ENCODE data around the gene KRT38. TPM values are rescaled to one million over a fixed set of nuclear protein-coding genes. Genes with fewer than 3 reads are reported as not detected.

KRT38 gene
- total and polyA plus RNA-seq, 4 donors, result not detected

DNA sequence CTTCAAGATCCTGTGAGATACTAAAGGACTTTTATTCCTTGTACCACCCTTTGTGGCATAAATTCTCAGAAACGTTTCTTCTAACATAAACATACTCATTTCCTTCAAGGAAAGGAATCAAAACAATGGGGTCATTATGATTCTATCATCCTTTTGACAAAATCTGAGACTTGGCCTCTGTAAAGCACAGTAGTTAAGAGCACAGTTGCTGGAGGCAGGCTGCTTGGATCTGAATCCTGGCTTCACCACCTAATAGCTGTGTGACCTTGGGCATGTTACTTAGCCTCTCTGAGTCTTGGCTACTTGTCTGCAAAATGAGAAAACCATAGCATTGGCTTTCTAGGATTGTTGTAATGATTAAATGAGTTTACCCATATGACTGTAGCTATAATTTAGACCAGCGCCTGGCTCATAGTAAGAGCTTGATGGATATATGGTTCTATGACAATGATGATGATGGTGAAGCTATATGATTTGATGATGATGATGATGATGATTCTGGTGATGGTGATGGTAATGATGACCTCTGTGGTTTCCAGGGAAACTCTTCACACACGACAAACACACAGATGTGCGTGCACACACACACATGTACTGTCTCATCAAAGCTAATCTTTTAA is 37.3 kb downstream of the KRT38 start (continued):
- TF ChIP-seq SP1 (IDR thresholded peaks at IDR 0.05) (no peak), FOXA1 (IDR thresholded peaks at IDR 0.05) (no peak), FOXA2 (IDR thresholded peaks at IDR 0.05) (no peak), JUND (IDR thresholded peaks at IDR 0.05) (no peak)
- TF ChIP-seq, protein P1, sequence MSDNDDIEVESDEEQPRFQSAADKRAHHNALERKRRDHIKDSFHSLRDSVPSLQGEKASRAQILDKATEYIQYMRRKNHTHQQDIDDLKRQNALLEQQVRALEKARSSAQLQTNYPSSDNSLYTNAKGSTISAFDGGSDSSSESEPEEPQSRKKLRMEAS (IDR thresholded peaks at IDR 0.05), result no peak
- TF ChIP-seq, protein P2, sequence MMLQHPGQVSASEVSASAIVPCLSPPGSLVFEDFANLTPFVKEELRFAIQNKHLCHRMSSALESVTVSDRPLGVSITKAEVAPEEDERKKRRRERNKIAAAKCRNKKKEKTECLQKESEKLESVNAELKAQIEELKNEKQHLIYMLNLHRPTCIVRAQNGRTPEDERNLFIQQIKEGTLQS (IDR thresholded peaks at IDR 0.05), result no peak

DNA sequence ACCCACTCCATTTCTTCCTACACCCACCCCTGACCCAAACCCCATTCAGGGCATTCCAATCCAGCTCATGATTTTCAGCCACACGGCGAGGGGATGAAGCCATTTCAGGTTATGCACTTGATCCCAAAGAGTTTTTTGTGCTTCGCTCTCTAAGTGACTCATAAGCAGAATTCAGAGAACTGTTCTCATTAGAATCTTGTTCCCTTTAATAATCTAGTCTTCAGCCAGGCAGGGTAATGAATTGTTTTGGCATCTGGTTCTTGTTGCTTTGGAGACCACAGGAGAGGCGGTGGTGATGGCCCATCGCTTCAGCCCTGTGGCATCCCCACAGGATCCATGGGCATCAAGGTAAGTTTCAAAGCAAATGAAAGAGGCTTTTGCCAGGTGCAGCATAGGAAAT is 38.6 kb downstream of the KRT38 start:
- Histone ChIP-seq H3K27ac (ENCODE audit: low read depth in 1 of 2, low read length in 2 of 2) (no peak overlapping the region), H3K36me3 (ENCODE audit: control insufficient read depth in 4 of 4, insufficient read depth in 3 of 4, low read depth in 1 of 4, low read length in 3 of 4) (no peaks in the 10 kb centered on the region), H3K4me3 (ENCODE audit: low read depth in 1 of 3, low read length in 3 of 3) (no peak overlapping the region), H3K9me3 (ENCODE audit: control insufficient read depth in 4 of 4, low read length in 3 of 4) (no peaks in the 10 kb centered on the region), H3K9ac (ENCODE audit: low read depth in 1 of 2, low read length in 2 of 2) (no peak overlapping the region), H3K27me3 (ENCODE audit: control insufficient read depth in 4 of 4, insufficient read depth in 4 of 4, low read length in 3 of 4) (peaks cover 0 to 3% (median 0%) of the 10 kb centered on the region in 4 donors), H3K4me1 (ENCODE audit: control insufficient read depth in 4 of 4, insufficient read depth in 4 of 4, low read length in 3 of 4) (no peaks in the 10 kb centered on the region)
- TF ChIP-seq NR2F2 (IDR thresholded peaks at IDR 0.05) (no peak), HNF4A (conservative IDR thresholded peaks at IDR 0.05) (no peak), YY1 (IDR thresholded peaks at IDR 0.05) (no peak), JUND (IDR thresholded peaks at IDR 0.05) (no peak), TAF1 (conservative IDR thresholded peaks at IDR 0.05) (no peak), FOXA2 (IDR thresholded peaks at IDR 0.05) (no peak), RAD21 (IDR thresholded peaks at IDR 0.05) (no peak), EGR1 (IDR thresholded peaks at IDR 0.05; ENCODE audit: low read depth in 2 of 2) (no peak), HNF4G (IDR thresholded peaks at IDR 0.05) (no peak)
- TF ChIP-seq, protein P2 (IDR thresholded peaks at IDR 0.05), result no peak
- no peak for DNase-seq (ENCODE audit: low spot score)
- WGBS, result 91% methylated on average over 5 of the region's 5 CpGs

DNA sequence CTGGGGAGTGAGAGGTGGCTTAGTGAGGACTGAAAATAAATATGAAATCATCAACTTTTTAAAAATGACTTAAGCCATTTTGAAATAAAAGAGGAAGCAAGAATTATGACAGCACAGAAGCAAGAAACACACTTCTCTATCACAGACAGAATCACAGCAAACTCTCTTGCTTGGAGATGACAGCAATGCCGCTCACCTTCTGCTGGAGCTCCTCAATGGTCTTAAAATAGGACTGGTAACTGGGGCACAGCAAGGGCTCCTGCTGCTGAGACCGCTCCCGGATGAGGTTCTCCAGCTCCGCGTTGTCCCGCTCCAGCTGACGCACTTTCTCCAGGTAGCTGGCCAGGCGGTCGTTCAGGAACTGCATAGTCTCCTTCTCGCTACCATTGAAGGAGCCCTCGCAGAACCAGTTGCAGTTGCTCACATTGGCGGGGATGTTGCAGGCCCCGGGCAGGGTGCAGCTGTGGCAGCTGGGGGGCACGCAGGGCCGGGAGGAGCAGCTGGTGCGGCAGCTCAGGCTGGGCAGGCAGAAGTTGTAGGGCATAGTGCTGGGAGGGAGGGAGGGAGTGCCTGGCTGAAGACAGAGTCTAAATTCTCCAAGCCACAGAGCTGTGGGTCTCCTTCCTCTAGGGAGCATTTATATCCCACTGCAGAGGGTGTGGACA is 43.7 kb downstream of the KRT38 start, which contains the start of gene KRT31:
TSS of gene KRT31 (minus strand) at position 613 of the 665 bp plus-strand sequence. CDS start at position 544, 69 bp downstream.
- TF ChIP-seq YY1 (IDR thresholded peaks at IDR 0.05) (no peak), RXRA (IDR thresholded peaks at IDR 0.05) (no peak), RAD21 (IDR thresholded peaks at IDR 0.05) (no peak), HNF4A (conservative IDR thresholded peaks at IDR 0.05) (no peak), TAF1 (conservative IDR thresholded peaks at IDR 0.05) (no peak), EGR1 (IDR thresholded peaks at IDR 0.05; ENCODE audit: low read depth in 2 of 2) (no peak)
- TF ChIP-seq, protein P3, sequence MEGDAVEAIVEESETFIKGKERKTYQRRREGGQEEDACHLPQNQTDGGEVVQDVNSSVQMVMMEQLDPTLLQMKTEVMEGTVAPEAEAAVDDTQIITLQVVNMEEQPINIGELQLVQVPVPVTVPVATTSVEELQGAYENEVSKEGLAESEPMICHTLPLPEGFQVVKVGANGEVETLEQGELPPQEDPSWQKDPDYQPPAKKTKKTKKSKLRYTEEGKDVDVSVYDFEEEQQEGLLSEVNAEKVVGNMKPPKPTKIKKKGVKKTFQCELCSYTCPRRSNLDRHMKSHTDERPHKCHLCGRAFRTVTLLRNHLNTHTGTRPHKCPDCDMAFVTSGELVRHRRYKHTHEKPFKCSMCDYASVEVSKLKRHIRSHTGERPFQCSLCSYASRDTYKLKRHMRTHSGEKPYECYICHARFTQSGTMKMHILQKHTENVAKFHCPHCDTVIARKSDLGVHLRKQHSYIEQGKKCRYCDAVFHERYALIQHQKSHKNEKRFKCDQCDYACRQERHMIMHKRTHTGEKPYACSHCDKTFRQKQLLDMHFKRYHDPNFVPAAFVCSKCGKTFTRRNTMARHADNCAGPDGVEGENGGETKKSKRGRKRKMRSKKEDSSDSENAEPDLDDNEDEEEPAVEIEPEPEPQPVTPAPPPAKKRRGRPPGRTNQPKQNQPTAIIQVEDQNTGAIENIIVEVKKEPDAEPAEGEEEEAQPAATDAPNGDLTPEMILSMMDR (IDR thresholded peaks at IDR 0.05; ENCODE audit: low read depth, low read length, missing input control), result no peak
- TF ChIP-seq, protein P4, sequence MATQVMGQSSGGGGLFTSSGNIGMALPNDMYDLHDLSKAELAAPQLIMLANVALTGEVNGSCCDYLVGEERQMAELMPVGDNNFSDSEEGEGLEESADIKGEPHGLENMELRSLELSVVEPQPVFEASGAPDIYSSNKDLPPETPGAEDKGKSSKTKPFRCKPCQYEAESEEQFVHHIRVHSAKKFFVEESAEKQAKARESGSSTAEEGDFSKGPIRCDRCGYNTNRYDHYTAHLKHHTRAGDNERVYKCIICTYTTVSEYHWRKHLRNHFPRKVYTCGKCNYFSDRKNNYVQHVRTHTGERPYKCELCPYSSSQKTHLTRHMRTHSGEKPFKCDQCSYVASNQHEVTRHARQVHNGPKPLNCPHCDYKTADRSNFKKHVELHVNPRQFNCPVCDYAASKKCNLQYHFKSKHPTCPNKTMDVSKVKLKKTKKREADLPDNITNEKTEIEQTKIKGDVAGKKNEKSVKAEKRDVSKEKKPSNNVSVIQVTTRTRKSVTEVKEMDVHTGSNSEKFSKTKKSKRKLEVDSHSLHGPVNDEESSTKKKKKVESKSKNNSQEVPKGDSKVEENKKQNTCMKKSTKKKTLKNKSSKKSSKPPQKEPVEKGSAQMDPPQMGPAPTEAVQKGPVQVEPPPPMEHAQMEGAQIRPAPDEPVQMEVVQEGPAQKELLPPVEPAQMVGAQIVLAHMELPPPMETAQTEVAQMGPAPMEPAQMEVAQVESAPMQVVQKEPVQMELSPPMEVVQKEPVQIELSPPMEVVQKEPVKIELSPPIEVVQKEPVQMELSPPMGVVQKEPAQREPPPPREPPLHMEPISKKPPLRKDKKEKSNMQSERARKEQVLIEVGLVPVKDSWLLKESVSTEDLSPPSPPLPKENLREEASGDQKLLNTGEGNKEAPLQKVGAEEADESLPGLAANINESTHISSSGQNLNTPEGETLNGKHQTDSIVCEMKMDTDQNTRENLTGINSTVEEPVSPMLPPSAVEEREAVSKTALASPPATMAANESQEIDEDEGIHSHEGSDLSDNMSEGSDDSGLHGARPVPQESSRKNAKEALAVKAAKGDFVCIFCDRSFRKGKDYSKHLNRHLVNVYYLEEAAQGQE (IDR thresholded peaks at IDR 0.05), result no peak
- TF ChIP-seq, protein P5, sequence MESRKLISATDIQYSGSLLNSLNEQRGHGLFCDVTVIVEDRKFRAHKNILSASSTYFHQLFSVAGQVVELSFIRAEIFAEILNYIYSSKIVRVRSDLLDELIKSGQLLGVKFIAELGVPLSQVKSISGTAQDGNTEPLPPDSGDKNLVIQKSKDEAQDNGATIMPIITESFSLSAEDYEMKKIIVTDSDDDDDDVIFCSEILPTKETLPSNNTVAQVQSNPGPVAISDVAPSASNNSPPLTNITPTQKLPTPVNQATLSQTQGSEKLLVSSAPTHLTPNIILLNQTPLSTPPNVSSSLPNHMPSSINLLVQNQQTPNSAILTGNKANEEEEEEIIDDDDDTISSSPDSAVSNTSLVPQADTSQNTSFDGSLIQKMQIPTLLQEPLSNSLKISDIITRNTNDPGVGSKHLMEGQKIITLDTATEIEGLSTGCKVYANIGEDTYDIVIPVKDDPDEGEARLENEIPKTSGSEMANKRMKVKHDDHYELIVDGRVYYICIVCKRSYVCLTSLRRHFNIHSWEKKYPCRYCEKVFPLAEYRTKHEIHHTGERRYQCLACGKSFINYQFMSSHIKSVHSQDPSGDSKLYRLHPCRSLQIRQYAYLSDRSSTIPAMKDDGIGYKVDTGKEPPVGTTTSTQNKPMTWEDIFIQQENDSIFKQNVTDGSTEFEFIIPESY (IDR thresholded peaks at IDR 0.05), result no peak
- TF ChIP-seq, protein P1 (IDR thresholded peaks at IDR 0.05), result no peak
- H3K27me3 ChIP-seq (ENCODE audit: control insufficient read depth in 4 of 4, insufficient read depth in 4 of 4, low read length in 3 of 4), result no peaks in the 10 kb centered on the region
- no peak within 1 kb of the TSS for H3K9ac ChIP-seq (ENCODE audit: low read depth in 1 of 2, low read length in 2 of 2)
- 90% methylated on average over 16 of the region's 16 CpGs for WGBS
- DNase-seq (ENCODE audit: low spot score), result no peak
- H3K9me3 ChIP-seq (ENCODE audit: control insufficient read depth in 4 of 4, low read length in 3 of 4), result no peaks in the 10 kb centered on the region
- H3K4me1 ChIP-seq (ENCODE audit: control insufficient read depth in 4 of 4, insufficient read depth in 4 of 4, low read length in 3 of 4), result no peaks in the 10 kb centered on the region
- no peaks in the 10 kb centered on the region for H3K36me3 ChIP-seq (ENCODE audit: control insufficient read depth in 4 of 4, insufficient read depth in 3 of 4, low read depth in 1 of 4, low read length in 3 of 4)
- no peak within 1 kb of the TSS for H3K27ac ChIP-seq (ENCODE audit: low read depth in 1 of 2, low read length in 2 of 2)
- H3K4me3 ChIP-seq (ENCODE audit: low read depth in 1 of 3, low read length in 3 of 3), result no peak within 1 kb of the TSS
